ENCODE measurements around the gene EDARADD. TPM values are rescaled to one million over a fixed set of nuclear protein-coding genes. Genes with fewer than 3 reads are reported as not detected.

Gene EDARADD
- total RNA-seq, result 2.9 TPM

DNA sequence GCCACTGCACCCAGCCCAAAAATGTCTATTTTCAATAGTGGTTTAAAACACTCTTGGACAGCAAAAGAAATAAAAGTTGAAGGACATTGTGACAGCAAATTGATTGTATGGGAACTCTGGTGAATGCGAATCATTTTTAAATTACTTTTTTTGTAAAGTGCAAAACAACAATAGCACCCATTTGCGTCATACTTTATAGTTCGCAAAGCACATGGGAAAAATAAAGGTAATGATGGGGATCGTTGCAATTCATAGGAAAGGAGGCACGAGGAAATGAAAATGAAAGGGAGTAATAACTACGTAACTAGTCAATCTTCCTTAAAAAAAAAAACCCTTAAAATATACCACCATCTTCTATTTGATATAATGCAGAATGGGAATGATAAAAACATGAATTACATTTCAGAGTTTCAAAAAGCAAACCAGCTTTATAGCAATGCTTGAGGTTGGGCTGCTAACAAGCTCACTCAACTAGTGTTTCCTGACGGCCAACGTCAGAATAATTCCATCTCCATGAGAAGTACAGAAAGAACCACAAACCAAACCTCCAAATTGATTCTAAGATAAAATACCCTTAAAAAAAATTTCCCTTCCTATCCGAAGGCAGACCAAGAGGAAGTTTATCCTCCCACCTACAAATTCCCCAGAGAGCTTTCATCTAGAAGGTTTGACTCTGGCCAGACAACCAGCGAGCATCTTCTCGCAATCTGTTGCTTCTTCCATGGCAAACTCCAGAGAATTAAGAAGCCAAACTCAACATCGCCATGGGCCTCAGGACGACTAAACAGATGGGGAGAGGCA lies at the start of gene EDARADD:
TSS of gene EDARADD (plus strand) at position 606 of the 801 bp plus-strand sequence. CDS start at position 765, 159 bp downstream.

DNA sequence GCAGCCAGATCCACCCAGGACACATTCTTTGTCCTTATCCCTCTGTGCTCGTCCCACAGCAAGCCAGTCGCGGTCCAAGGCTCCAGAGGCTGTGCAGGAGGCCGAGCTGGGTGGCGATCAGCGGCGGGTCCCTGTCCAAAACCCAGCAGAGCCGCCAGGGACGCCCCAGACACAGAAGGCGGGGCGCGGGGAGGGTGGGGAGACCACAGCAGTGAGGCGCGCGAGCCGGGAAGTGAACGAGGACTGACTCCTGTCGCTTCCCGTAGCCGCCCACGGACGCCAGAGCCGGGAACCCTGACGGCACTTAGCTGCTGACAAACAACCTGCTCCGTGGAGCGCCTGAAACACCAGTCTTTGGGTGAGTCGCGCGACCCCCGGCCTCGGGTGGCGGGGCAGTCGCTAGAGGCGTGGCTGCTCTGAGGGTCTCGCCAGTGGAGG lies 129.6 kb downstream of the EDARADD start, which contains the start of gene LGALS8:
TSS of gene LGALS8 (plus strand) at position 279 of the 438 bp plus-strand sequence. CDS start 2,089 bp downstream, outside the sequence.

Other genes with a start within 250 kb of the EDARADD start
- 15.3 TPM for gene ERO1B, start 112.3 kb upstream of the EDARADD start, total RNA-seq
- gene LGALS8, start 129.7 kb downstream of the EDARADD start, total RNA-seq, result 110 TPM
- 41.8 TPM for gene HEATR1, start 210.2 kb downstream of the EDARADD start, total RNA-seq

Measured in camera-type eye (tissue), 1 donor.